ENCODE results near the gene MAPK8IP3.

MAPK8IP3 gene

DNA sequence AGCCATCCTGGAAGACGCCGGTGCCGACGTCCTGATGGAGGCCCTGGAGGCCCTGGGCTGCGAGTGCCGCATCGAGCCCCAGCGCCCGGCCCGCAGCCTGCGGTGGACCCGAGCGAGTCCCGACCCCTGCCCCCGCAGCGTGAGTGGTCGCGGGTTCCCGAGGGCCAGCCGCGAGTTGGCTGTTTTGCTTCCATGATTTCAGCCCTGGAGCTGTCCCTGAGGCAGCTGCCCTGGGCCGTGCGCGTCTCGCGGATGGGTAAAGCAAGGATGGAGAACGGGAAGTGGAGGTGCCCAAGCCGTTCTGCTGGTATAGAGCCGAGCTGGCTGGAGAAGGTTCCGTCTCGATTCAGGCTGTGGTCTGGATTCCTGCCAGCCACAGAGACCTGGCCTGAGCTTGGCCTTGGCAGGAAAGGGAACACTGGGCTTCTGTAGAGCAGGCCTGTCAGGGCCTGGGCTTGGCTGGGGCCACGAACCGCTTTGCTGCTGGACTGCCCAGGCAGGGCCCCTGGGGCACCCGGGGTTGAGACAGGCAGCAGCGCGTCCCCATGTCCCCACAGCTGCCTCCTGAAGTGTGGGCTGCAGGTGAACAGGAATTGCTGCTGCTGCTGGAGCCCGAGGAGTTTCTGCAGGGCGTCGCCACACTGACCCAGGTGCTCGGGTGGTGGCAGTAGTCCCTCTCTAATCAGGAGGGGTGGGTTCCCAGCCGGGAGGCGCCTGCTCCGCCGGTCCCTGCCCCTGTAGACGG is 67.9 kb downstream of the MAPK8IP3 start:
- peak overlapping the region; percentile 78 to 80 for H3K4me3 ChIP-seq (replicated peaks in 1 of 2; ENCODE audit: low read depth in 2 of 2, low read length in 2 of 2)
- TF ChIP-seq, protein P1, sequence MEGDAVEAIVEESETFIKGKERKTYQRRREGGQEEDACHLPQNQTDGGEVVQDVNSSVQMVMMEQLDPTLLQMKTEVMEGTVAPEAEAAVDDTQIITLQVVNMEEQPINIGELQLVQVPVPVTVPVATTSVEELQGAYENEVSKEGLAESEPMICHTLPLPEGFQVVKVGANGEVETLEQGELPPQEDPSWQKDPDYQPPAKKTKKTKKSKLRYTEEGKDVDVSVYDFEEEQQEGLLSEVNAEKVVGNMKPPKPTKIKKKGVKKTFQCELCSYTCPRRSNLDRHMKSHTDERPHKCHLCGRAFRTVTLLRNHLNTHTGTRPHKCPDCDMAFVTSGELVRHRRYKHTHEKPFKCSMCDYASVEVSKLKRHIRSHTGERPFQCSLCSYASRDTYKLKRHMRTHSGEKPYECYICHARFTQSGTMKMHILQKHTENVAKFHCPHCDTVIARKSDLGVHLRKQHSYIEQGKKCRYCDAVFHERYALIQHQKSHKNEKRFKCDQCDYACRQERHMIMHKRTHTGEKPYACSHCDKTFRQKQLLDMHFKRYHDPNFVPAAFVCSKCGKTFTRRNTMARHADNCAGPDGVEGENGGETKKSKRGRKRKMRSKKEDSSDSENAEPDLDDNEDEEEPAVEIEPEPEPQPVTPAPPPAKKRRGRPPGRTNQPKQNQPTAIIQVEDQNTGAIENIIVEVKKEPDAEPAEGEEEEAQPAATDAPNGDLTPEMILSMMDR (IDR thresholded peaks at IDR 0.05; ENCODE audit: low read depth, low read length), result no peak
- DNase-seq (ENCODE audit: low read depth in 2 of 2), result peak; percentile 43 to 53

GRCh38 chr16:1774448-1774780 is 68.4 kb downstream of the MAPK8IP3 start:
- peak overlapping the region; percentile 78 to 80 for H3K4me3 ChIP-seq (replicated peaks in 1 of 2; ENCODE audit: low read depth in 2 of 2, low read length in 2 of 2)
- DNase-seq (ENCODE audit: low read depth in 2 of 2), result no peak
- TF ChIP-seq, protein P1 (IDR thresholded peaks at IDR 0.05; ENCODE audit: low read depth, low read length), result no peak

DNA sequence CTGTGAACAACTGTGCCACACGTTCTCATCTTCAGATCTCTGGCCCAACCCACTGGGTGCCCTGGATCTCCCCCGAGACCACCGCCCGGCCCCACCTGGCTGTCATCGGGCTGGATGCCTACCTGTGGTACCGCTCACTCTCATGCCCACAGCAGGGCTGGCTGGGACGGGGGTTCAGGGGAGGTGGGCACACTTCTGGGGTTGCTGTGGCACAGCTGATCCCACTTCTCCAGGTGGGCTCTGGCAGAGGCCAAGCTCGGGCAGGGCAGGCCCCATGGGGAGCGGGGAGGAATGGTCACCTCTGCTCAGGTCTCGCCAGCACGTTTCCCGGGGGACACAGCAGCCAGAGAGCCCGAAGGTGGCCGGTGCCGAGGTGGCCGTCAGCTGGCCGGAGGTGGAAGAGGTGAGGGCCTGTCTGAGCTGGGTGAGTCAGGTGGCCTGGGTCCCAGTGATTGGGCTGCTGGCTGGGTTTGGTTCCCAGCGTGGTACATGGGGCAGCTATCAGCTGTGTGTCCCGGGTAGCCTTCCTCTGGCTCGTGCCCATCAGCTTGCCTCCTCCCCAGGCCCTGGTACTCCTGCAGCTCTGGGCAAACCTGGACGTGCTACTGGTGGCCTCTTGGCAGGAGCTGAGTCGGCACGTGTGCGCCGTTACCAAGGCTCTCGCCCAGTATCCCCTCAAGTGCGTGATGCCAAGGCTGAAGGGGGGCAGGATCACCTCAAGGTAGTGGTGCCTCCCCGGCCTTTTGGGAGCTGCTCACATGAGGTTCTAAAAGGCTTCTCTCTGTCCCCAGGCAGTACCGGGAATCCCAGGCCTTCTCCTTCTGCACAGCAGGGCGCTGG is 69.2 kb downstream of the MAPK8IP3 start:
- TF ChIP-seq, protein P1 (IDR thresholded peaks at IDR 0.05; ENCODE audit: low read depth, low read length), result no peak
- no peak for DNase-seq (ENCODE audit: low read depth in 2 of 2)
- H3K4me3 ChIP-seq (replicated peaks in 1 of 2; ENCODE audit: low read depth in 2 of 2, low read length in 2 of 2), result no peak overlapping the region

DNA sequence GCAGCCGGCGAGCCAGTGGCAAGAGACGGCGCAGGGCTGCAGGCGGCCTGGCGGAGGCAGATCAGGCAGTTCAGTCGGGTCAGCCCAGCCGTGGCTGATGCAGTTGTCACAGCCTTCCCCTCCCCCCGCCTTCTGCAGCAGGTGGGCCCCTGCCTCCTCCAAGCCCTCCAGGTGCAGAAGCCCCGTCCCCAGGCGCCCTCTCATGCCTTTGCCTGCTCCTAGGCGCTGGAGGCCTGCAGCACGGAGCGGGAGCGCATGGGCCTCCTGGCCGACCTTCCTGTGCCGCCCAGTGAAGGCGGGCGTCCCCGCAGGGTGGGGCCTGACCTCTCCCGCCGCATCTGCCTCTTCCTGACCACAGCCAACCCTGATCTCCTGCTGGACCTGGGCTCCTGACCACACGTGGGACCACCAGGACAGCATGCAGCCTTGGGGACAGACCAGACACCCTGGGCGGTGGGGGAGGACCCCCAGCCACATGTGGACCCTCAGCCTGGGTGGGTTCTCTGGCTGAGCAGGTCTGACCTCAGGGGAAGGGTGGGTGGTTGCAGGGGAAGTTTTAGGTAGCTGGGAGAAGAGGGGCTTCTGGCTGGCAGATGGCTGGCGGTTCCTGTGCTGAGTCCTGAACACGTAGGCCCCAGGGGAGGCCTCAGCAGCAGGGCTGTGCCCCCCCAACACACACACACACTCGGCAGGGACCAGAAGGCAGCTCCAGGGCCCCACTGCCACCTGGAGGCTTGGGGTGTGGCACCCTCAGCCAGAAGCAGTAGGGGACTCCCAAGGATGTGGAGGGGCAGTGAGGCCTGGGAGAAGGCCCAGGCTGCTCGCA is 70.1 kb downstream of the MAPK8IP3 start:
- TF ChIP-seq, protein P1 (IDR thresholded peaks at IDR 0.05; ENCODE audit: low read depth, low read length), result no peak
- DNase-seq (ENCODE audit: low read depth in 2 of 2), result no peak
- no peak overlapping the region for H3K4me3 ChIP-seq (replicated peaks in 1 of 2; ENCODE audit: low read depth in 2 of 2, low read length in 2 of 2)

DNA sequence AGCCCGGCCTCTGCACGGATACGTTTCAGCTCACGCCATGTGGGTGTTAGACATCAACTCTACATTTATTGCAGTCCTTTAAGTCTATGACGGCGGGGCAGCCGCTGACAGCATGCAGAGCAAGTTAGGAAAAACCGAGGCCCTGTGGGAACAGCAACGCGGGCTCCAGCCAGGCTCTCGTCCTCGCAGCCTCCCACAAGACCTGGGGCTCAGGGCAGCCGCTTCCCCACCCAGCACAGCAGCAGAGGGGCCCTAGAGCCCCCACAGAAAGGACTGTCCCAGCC is 70.6 kb downstream of the MAPK8IP3 start:
- DNase-seq (ENCODE audit: low read depth in 2 of 2), result no peak
- TF ChIP-seq, protein P1 (IDR thresholded peaks at IDR 0.05; ENCODE audit: low read depth, low read length), result no peak

DNA sequence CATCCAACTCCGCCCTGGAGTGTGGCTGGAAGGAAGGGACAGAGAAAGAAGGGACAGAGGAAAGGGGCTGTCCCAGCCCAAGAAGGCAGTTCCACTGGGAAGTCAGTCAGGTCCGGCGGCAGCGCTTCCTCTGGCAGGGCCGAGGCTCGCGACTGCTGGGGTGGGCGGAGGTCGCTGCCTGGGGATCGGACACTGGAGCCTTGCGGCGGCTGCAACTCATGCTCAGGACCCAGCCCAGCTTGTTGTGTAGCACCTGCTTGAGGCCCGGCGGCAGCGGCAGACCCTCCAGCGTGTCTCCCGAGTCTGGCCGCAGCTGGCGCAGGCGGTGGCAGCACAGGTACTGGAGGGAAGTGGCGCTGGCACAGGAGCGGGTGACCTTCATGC is 71.0 kb downstream of the MAPK8IP3 start:
- no peak for DNase-seq (ENCODE audit: low read depth in 2 of 2)
- H3K4me3 ChIP-seq (replicated peaks in 1 of 2; ENCODE audit: low read depth in 2 of 2, low read length in 2 of 2), result no peak overlapping the region
- TF ChIP-seq, protein P1 (IDR thresholded peaks at IDR 0.05; ENCODE audit: low read depth, low read length), result no peak

More for the DNA sequence above, 70.6 kb downstream of the MAPK8IP3 start:
- H3K4me3 ChIP-seq (replicated peaks in 1 of 2; ENCODE audit: low read depth in 2 of 2, low read length in 2 of 2), result no peak overlapping the region
